ENCODE results near the gene AP3S2.
"Not testable (repeated sequence)": the region's sequence is repeated elsewhere in the genome, so short reads cannot be mapped to it uniquely, and the experiment has no call there.

Gene AP3S2

DNA sequence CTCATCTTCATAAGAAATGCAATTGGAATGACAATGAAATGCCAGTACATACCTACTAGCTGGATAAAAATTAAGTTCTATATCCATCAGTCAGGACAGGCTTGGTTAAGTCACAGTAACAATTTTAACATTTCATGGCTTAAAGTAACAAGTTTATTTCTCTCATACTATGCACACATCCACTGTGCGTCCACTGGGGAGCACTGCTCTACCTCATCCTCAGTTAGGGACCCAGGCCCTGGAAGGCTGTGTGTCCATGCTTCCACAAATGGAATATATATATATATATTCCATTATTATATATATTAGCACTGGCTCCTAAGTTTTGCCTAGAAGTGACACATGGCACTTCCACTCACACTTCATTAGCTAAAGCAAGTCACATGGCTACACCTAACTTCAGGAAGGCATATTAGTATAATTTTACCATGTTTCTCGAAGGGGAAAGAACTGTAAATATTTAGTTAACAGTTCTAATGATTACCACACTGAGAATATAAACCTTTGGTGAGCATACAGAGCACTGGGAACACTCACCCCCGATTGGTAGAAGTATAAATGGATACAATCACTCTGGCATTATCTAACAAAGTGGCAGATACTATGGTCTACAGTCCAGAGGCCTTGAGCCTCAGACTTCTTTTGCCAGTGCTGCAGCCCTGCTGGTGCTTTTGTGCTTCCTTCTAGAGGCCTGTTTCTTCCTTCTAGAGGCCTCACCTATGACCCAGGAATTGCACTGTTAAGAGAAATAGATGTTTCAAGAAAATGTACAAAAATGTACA, 28.6 kb downstream of the AP3S2 start:
- DNase-seq (ENCODE audit: low spot score), result no peak

GRCh38 chr15:89863918-89864317, 29.9 kb downstream of the AP3S2 start:
- no peak for DNase-seq (ENCODE audit: low spot score)

DNA sequence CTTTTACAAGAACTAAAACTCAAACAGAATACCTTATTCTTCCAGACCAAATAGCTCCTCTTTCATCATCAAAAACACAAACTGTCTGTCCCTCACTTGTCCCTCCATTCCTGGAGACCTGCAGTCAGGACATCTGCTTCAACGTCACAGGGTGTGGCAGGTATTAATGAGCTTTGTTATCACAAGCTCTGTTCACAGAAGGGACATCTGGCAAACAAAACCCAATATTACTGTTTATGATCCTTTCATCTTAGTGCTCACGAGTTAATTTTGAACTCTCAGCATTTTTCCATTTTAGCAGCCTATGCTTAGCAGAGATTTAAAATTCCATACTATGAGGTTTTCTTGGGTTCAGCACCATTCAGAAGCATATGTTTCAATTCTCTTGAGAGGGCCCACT, 32.9 kb downstream of the AP3S2 start:
- DNase-seq (ENCODE audit: low spot score), result no peak

DNA sequence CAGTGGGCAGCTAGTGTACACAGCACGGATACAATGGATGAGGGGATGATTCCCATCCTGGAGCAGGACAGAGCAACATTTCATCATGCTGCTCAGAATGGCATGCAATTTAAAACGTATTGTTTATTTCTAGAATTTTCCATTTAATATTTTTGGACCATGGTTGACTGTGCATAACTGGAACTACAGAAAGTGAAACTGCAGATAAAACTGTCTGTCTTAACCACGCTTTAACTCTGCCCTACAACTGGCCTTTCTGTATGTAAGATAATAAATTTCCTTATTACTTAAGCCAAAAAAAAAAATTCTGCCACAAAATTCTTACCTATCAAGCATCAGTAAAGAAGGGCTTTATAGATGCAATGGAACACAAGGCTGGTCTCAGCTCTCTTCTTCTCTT, 33.4 kb downstream of the AP3S2 start:
- no peak for DNase-seq (ENCODE audit: low spot score)

GRCh38 chr15:89858661-89859458, 34.9 kb downstream of the AP3S2 start:
- DNase-seq (ENCODE audit: low spot score), result no peak

GRCh38 chr15:89857673-89858072, 36.1 kb downstream of the AP3S2 start:
- DNase-seq (ENCODE audit: low spot score), result no peak

GRCh38 chr15:89855948-89856347, 37.8 kb downstream of the AP3S2 start:
- DNase-seq (ENCODE audit: low spot score), result no peak

- DNase-seq (ENCODE audit: low spot score), result not testable (repeated sequence)
Measured at GRCh38 chr15:89854863-89855262, 38.9 kb downstream of the AP3S2 start.

- DNase-seq (ENCODE audit: low spot score), result no peak
Measured at GRCh38 chr15:89852342-89852995, 41.3 kb downstream of the AP3S2 start.

DNA sequence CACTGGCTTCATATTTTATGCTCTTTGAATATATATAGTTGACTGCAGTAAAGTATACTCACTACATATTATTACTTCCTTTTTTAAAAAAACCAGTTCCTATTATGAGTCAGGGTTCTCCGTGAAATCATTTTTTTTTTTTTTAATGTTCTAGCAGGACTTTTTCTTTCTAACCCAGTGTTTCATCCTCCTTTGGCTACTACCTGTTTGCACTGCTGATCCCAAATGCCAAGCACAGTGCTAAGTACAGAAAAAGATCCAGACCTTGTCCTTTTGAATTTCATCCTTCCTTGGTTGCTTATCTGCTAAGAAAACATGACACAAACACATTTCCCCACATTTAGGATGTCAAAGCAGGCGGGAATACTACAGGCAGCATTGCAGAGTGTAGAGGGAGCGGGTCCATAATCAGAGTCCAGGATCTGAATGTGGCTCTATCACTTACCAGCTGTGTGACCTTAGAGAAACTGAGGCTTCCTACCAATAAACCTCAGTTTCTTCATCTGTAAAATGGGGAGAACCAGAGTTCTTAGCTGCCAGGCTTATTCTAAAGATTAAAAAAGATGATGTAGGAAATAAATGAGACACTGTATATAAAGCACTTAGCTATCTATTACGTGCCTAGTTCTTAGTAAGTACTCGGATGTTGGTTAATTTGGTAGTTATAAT, 42.0 kb downstream of the AP3S2 start:
- DNase-seq (ENCODE audit: low spot score), result no peak

GRCh38 chr15:89848970-89849292, 44.9 kb downstream of the AP3S2 start:
- no peak for DNase-seq (ENCODE audit: low spot score)

DNA sequence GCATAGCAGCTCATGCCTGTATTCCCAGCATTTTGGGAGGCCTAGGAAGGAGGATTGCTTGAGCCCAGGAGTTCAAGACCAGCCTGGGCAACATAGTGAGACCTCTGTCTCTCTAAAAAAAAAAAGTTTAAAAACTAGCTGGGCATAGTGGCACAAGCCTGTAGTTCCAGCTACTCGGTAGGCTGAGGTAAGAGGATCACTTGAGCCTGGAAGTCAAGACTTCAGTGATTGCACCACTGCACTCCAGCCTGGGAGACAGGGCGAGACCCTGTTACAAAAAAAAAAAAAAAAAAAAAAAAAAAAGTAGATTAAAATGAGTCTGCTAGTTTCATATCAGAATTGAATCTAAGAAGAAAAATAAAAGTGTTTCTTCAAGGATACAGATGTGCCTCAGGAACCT, 46.7 kb downstream of the AP3S2 start:
- DNase-seq (ENCODE audit: low spot score), result no peak

DNA sequence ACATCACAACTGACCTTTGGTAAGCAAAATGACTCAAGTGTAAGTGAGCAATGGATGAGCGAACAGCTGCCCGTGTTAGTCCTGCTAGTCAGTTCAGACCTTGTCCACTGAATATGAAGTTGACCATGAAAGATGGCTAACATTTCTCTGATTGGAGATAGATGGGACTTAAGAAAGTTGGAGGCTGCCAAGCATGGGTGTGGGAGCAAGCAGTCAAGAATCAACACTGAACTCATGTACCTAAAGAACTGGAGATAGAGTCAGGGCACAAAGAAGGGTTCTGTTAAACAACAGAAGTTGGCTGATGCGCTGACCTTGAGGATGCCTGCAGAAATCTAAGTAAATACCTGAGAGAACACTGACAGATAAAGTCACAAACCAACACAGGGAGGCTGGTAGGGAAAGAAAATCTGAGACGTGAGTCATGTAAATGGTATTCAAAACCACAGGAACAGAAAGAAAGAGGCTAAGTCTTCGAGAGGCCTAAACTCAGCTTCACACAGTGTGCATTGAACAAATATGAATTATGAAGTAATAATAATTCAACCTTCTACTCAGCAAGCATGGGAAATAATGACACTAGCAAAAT, 48.4 kb downstream of the AP3S2 start:
- DNase-seq (ENCODE audit: low spot score), result no peak

GRCh38 chr15:89841962-89842361, 51.8 kb downstream of the AP3S2 start:
- DNase-seq (ENCODE audit: low spot score), result no peak

GRCh38 chr15:89841306-89841705, 52.5 kb downstream of the AP3S2 start:
- no peak for DNase-seq (ENCODE audit: low spot score)

DNA sequence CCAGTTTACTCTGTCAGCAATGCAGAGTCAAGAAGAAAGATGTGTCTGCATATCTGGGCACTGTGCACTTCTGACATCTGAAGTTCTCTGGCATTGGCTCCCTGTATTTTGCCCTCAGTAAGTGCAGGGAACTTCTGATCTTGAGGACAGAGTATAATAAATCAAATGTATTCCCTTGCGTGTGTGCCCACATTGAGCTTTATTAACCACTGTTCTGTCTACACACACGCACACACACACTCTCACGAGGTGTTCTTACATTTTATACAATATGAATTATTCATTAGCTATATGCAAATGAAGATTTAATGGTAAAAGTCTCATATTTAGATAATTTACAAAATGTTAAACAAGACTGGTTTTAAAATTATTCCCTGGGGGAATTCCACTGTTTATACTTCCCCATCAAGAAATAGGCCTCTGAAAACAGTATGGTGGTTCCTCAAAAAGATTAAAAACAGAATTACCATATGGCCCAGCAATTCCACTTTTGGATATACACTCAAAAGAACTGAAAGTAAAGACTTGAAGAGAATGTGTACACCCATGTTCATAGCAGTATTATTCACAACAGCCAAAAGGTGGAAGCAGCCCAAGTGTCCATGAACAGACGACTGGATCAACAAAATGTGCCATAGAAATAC, 54.5 kb downstream of the AP3S2 start:
- DNase-seq (ENCODE audit: low spot score), result no peak

DNA sequence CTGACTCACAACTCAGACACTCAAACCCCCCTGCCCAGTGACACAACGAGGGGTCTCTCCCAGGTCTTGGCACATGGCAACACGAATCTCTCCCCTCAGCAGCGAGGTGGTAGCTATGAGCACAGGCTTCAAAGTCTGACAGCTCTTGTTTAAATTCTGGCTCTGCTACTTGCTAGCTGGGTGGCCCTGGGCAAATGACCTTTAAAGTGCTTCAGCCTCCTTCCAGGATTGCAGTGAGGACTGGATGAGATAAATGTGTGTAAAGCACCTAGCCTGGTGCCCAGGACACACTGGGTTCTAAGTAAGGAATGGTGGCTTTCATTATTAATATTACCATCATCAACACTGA, 56.0 kb downstream of the AP3S2 start:
- no peak for DNase-seq (ENCODE audit: low spot score)

DNA sequence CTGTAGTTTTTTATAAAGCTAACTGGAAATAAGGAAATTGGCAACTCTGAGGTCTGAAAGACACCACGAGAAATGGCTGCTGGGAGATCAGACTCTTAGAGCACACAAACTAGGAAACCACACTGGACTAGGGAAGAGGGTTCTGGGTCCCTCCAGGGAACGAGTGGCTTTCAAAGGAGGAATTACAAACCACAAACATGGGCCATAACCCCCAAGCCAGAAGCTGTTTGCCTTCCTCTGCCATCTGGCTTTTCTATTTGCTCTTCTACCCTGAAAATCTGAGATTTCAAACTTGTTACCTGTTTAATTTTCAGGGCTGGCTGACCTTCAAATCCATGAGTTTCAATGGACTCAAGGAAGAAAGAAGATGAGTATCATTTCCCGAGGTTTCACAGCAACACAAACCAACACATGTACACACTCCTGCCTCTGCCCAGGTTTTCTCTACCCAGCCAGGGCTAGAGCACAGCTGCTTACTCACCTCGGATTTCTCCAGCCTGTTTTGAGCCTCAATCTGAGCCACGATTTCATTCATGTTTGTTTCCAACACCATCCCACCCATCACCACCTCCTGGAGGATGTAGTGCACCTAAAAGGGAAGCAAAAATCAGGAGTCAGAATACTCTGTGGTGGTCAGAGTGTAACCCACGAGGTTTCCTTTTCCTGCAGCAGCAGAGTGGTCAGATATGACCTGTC, 56.5 kb downstream of the AP3S2 start:
- DNase-seq (ENCODE audit: low spot score), result no peak

DNA sequence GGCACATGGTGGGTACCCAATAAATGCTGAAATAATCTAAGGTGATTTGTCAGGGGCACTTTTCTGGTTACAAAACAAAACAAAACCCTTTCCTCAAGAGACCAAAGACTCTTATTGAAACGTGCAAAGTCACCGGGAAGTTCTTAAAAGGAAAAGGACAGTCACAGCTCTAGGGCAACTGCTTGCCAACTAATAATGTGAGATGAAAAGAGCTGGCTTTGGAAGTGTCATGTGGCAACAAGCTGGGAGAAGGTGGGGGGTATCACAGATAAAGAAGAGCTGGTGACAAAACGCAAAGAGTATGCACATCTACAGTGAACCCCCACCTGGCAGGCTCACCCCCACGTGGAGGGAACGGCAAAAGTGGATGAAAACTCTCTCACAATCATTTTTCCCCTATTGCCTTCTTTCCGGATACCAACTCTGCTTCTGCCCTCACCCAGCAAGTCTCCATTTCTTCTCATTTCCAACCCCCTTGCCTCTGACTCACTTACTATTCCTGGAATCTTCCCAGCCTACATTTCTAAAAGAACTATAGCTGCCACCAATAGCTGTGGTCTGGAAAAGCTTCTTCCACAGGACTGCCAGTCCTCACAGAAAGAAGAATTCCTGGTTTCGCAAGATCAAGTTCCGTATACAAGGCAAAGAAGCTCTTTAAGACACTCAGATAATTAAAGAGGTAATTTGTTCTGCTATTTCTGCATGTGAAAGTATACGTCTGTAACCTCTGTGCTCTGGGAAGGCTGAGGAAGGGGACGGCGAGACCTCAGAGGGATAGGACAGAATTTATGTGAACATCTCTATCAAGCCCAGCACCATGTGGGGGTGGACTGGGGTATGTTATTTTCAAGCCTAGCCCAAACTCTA, 57.3 kb downstream of the AP3S2 start:
- DNase-seq (ENCODE audit: low spot score), result no peak

DNA sequence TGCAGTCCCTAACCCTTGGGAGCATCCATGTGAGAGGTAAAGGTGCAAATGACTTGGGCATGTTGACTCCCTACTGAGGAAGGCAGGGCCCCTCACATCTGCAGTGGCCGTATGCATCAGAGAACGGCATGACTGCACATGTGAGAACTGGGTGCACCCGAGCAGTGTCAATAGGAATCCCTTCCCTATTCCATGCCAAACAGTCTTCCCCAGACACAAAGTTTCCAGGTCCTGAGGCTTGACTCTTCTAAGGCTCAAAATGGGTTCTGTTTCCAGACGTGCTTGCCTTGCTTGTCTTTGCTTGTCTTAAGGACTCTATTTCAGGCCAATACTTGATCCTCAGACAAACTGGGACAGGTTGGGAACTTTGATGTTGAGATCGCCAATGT, 58.6 kb downstream of the AP3S2 start:
- no peak for DNase-seq (ENCODE audit: low spot score)
